GM04504 (cell line): Measurements from ENCODE around the gene ZYG11B.
"Not testable (repeated sequence)": the region's sequence is repeated elsewhere in the genome, so short reads cannot be mapped to it uniquely, and the experiment has no call there.

ENCODE experiments used
- DNase-seq: peaks from one replicate; pipeline ENCODE4 v3.0.0-alpha.2; 2012; ENCODE audit warnings: low read depth

Gene ZYG11B

DNA sequence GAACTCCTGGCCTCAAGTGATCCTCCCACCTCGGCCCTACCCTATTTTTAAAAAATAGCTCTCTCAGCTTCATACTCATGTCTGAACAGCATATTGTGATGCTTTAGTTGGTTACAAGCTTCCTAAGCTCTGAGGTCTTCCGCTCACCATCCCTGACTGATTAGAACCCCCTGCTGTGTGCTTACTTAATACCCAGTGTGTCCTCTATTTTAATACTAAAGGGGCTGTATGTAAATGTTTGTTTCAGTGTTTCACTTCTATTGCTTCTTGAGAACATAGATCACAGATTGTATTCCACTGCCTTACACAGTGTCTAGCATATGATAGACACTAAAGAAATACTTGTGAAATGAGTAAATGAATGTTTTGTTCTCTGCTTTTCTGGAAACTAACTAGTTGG is 29.8 kb downstream of the ZYG11B start:
- DNase-seq = no peak

DNA sequence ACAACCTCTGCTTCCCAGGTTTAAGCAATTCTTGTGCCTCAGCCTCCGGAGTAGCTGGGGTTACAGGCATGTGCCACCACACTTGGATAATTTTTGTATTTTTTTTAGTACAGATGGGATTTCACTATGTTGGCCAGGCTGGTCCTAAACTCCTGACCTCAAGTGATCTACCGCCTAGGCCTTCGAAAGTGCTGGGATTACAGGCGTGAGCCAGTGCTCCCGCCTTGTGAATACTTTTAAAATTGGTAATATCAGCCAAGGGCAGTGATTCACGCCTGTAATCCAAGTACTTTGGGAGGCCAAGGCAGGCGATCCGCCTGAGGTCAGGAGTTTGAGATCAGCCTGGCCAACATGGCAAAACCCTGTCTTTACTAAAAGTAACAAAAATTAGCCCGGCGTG is 33.7 kb downstream of the ZYG11B start:
- no peak for DNase-seq

GRCh38 chr1:52767596-52768280 is 41.5 kb downstream of the ZYG11B start:
- DNase-seq = no peak

DNA sequence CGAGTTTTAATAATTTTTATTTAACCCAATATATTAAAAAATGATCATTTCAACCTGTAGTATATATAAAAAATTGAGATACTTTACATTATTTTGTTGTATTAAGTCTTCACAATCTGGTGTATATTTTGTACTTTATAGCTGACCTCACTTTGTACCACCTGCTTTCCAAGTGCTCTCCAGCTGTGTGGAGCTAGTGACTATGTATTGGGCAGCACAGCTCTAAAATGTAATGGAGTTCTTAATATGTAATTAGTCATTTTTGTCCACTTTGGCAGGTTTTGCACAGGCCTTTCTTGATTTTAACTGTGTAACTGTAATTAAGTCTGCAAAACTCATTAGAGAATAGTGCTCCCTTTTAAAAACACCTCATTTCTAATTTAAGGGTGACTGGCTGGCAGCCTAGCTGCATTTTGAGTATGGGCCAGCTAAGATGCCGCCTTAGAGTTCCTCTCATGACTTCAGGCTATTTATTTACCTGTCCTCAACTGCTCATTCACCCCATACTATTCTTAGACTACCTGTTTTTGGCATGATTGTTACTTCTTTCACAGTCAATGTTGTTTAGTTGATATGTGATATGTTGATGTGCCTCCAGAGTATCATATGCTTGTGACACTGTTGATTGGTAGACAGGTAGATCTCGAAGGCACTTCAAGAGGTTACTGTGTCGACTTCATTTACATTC is 43.2 kb downstream of the ZYG11B start:
- no peak for DNase-seq

DNA sequence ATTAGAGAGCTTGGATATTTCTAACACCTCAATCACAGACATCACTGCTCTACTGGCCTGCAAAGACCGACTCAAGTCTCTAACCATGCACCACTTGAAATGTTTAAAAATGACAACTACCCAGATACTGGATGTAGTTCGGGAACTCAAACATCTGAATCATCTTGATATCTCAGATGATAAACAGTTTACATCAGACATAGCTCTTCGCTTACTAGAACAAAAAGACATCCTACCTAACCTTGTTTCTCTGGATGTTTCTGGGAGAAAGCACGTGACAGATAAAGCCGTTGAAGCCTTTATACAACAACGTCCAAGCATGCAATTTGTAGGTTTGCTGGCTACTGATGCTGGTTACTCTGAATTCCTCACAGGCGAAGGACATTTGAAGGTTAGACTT is 45.1 kb downstream of the ZYG11B start:
- no peak for DNase-seq

DNA sequence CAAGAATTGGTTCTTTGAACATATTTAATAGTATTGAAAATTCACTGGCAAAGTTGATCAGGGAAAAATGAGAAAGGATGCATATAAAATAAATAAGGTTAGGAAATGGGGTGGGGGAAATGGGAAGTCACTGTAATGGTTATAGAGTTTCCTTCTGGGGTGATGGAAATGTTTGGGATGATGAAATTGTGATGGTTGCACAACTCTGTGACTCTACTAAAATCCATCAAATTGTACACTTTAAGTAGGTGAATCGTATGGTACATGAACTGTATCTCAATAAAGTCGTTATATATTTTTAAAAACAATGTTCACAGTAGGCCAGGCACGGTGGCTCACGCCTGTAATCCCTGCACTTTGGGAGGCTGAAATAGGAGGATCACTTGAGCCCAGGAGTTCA is 59.9 kb downstream of the ZYG11B start:
- no peak for DNase-seq

DNA sequence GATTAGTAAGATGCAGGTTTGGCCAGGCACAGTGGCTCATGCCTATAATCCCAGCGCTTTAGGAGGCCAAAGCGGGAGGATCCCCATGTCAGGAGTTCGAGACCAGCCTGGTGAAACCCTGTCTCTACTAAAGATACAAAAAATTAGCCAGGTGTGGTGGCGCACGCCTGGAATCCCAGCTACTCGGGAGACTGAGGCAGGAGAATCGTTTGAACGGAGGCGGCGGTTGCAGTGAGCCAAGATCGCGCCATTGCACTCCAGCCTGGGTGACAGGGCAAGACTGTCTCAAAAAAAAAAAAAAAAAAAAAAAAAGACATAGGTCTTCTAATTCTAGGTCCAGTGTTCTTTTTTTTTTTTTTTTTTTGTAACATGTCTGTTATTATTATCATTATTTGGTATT is 64.2 kb downstream of the ZYG11B start:
- DNase-seq = not testable (repeated sequence)

GRCh38 chr1:52792036-52792435 is 65.8 kb downstream of the ZYG11B start:
- no peak for DNase-seq

DNA sequence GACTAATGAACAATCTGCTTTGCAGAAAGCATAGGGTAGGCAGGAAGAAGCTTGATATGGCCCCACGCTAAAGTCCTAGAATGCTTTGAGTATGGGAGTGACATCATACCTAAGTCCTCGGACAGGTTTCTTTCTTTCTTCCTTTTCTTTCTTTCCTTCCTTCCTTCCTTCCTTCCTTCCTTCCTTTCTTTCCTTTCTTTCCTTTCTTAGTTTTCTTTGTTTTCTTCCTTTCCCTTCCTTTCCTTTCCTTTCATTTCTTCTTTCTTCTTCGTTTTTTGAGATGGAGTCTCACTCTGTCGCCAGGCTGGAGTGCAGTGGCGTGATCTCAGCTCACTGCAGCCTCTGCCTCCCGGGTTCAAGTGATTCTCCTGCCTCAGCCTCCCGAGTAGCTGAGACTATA is 67.5 kb downstream of the ZYG11B start:
- DNase-seq = not testable (repeated sequence)

- no peak for DNase-seq
These were observed 69.2 kb downstream of the ZYG11B start for GRCh38 chr1:52795464-52795863.

- DNase-seq = no peak
These were observed 72.1 kb downstream of the ZYG11B start for GRCh38 chr1:52798331-52798730.

DNA sequence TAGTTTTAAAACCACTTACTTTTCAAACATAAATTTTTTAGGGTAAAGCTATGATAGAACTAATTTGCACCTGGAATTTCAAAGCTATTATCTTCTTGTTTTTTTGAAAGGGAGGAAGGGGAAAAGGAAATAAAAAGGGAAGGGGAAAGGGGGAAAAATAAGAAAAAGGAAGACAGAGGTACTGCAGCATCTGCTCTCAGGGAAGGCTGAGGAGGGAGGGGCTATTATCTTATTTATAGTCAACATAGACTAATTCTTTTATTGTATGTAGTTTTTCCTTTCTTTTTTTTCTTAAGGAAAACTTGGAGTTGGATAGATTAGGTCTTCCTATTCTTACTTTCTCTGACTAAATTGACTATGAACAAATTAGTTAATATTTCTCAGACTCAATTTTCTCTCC is 74.8 kb downstream of the ZYG11B start:
- DNase-seq = no peak

DNA sequence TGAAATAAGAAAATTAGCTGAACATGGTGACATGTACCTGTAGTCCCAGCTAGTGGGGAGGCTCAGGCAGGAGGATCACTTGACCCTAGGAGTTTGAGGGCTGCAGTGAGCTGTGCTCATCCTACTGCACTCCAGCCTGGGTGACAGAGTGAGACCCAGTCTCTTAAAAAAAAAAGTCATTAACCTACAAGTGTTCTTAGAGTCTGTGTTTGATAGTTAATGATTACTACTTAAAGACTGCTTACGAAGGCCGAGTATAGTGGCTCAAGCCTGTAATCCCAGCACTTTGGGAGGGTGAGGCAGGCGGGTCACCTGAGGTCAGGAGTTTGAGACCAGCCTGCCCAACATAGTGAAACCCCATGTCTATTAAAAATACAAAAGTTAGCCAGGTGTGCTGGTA is 77.8 kb downstream of the ZYG11B start:
- DNase-seq = not testable (repeated sequence)

DNA sequence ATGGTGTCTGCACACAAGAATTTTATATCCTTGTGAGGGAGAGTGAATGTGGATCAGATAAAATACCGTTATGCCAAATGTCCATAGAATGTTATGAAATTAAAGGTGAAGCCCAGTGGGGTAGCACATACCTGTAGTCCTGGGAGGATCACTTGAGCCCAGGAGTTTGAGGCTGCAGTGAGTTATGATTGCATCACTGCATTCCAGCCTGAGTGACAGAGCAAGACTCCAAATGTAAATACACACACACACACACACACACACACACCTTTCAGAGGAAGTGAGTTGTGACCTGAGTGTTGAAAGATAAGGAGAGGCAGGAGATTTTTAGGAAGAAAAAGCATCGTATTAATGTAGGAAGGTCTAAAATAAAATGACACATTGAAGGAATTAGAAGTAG is 88.2 kb downstream of the ZYG11B start:
- no peak for DNase-seq

DNA sequence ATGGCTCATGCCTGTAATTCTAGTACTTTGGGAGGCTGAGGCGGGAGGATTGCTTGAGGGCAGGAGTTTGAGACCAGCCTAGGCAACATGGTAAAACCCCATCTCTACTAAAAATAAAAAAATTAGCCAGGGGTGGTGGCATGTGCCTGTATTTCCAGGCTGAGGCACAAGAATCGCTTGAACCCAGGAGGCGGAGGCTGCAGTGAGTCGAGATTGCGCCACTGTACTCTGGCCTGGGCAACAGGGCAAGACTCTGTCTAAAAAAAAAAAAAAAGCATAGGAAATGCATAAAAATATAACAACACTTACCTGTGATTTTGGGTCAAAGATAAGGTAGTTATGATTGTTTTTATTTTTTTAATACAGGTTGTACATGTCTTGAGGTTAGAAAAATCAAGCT is 94.6 kb downstream of the ZYG11B start:
- DNase-seq = not testable (repeated sequence)

GRCh38 chr1:52825868-52826267 is 99.6 kb downstream of the ZYG11B start:
- DNase-seq = no peak

DNA sequence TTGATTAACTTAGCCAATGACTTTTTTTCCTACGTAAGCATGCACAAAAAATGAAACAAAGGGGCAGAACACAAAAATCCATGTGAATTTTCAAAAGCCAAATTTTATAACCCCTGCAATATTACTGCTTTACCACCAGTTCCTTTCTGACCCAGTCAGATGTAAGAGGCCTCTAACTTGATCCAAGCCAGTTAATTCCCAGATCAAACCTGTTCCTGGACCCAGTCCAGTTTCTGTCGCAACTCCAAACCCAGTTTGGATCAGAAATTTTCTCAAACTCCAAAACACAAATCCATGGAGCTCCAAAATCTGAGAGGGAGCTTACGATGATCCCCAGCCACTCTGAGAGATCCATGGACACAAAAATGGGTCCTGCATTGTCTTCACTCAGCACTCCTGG is 108.5 kb downstream of the ZYG11B start:
- DNase-seq = no peak

- no peak for DNase-seq
These were observed 109.8 kb downstream of the ZYG11B start for GRCh38 chr1:52836035-52836434.

GRCh38 chr1:52839175-52839574 is 112.9 kb downstream of the ZYG11B start:
- not testable (repeated sequence) for DNase-seq

GRCh38 chr1:52842643-52843310 is 116.5 kb downstream of the ZYG11B start, which contains the start of gene ZYG11A:
ZYG11A (plus strand) TSS chr1:52842760; CDS start chr1:52842884, 124 bp downstream.
- DNase-seq = peak; percentile 15

- DNase-seq = not testable (repeated sequence)
These were observed 118.9 kb downstream of the ZYG11B start for GRCh38 chr1:52845119-52845518.

DNA sequence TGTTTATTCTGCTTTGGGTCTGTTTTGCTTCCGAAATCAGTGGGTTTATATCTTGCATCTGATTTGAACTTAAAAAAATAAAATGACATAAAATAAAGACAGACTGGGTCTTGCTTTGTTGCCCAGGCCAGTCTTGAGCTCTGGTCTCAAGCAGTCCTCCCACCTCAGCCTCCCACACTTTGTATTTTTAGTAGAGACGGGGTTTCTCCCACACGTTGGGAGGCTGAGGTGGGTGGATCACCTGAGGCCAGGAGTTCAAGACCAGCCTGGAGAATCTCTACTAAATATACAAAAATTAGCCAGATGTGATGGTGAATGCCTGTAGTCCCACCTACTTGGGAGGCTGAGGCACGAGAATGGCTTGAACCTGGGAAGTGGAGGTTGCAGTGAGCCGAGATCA is 122.2 kb downstream of the ZYG11B start:
- no peak for DNase-seq

- DNase-seq = no peak
These were observed 124.7 kb downstream of the ZYG11B start for GRCh38 chr1:52850951-52851350.
